RWPE1 (cell line): ENCODE data around the gene CCRL2.

Experiments
- CTCF ChIA-PET: fragments of 350-600 bp; sonication (Branson Sonifier 250); formaldehyde crosslinking; extraction: SDS; loops from one replicate; lab custom pipeline; 2021; lab: Yijun Ruan, JAX
- POLR2A ChIA-PET: fragments of 400-600 bp; formaldehyde crosslinking; extraction: SDS; loops from one replicate; lab custom pipeline; 2020; ENCODE audit warnings: antibody characterized with exemption; ENCODE audit not compliant: low non-redundant PET; lab: Yijun Ruan, JAX
- DNase-seq: peaks from one replicate; pipeline ENCODE4 v3.0.0; 2012; ENCODE audit warnings: low spot score
- H3K27ac ChIP-seq: fragments of 450-650 bp; 2 replicates; pipeline ENCODE4 v1.5.1; 2017
- CTCF ChIP-seq: fragments of 450-650 bp; conservative IDR thresholded peaks from 2 replicates; pipeline ENCODE4 v1.5.1; 2017; ENCODE audit warnings: low read depth, mild to moderate bottlenecking

Gene CCRL2, protein sequence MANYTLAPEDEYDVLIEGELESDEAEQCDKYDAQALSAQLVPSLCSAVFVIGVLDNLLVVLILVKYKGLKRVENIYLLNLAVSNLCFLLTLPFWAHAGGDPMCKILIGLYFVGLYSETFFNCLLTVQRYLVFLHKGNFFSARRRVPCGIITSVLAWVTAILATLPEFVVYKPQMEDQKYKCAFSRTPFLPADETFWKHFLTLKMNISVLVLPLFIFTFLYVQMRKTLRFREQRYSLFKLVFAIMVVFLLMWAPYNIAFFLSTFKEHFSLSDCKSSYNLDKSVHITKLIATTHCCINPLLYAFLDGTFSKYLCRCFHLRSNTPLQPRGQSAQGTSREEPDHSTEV

DNA sequence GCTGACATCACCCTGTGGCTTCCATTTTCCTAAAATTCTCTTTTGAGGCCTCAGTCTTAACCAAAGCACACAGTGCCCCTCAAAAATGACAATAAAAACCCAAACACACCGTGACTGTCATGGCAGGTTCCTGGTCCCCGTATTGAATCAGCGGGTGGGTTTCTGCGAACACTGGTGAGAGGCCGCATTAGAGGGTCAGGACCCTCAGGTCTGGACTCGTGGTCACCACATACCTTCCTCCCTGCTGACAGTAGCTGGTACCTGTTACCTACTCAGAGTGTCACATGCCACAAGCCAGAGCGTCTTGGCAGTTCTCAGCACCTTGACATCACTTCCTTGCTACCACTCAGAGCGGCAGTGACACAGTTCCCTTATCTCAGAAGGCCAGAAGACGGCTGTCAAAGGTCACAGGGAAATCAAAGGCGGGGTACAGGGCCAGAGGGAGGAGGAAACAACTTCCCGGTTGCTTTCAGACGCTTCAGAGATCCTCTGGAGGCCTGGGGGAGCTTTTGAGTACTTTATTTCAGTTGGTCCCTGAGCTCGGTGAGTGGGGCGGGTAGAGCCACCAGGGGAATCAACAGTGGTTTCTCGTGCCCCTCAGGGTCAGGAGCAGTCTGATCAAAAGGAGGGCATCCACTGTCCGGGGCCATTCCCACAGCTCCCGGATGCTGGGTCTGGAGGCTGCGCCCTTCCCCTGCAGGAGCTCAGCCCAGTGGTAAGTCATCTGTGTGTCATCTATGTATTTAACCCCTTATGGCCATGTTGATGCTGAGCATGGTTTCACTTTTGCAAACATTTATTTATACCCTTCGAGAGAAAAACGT is at the start of gene CCRL2, which contains the start of gene CCR5AS:
Gene CCRL2, plus strand, starts transcription at position 472 of the 824 bp plus-strand sequence. CDS start 821 bp downstream, outside the sequence.
Gene CCR5AS, minus strand, starts transcription at position 279 of the 824 bp plus-strand sequence.
- ChIA-PET CTCF (no interaction called here), POLR2A (no interaction called here)
- no peak within 1 kb of the TSS for H3K27ac ChIP-seq
- TF ChIP-seq CTCF = no peak
- DNase-seq = peak; percentile 34

- POLR2A ChIA-PET = no interaction called here
- no peak overlapping the region for H3K27ac ChIP-seq
- CTCF ChIA-PET = no interaction called here
- no peak for DNase-seq
- no peak for TF ChIP-seq CTCF
Observed at GRCh38 chr3:46358466-46358865, 48.6 kb upstream of the CCRL2 start.

DNA sequence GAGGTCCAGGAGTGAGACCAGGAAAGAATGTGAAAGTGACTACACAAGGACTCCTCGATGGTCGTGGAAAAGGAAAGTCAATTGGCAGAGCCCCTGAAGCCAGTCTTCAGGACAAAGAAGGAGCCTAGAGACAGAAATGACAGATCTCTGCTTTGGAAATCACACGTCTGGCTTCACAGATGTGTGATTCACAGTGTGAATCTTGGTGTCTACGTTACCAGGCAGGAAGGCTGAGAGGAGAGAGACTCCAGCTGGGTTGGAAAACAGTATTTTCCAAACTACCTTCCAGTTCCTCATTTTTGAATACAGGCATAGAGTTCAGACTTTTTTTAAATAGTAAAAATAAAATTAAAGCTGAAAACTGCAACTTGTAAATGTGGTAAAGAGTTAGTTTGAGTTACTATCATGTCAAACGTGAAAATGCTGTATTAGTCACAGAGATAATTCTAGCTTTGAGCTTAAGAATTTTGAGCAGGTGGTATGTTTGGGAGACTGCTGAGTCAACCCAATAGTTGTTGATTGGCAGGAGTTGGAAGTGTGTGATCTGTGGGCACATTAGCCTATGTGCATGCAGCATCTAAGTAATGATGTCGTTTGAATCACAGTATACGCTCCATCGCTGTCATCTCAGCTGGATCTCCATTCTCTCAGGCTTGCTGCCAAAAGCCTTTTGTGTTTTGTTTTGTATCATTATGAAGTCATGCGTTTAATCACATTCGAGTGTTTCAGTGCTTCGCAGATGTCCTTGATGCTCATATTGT is 47.1 kb upstream of the CCRL2 start:
- no peak for DNase-seq
- ChIA-PET CTCF (no interaction called here), POLR2A (no interaction called here)
- no peak for TF ChIP-seq CTCF
- no peak overlapping the region for H3K27ac ChIP-seq

GRCh38 chr3:46360907-46361306 is 46.2 kb upstream of the CCRL2 start:
- DNase-seq = no peak
- TF ChIP-seq CTCF = no peak
- CTCF ChIA-PET = no interaction called here
- POLR2A ChIA-PET = no interaction called here
- no peak overlapping the region for H3K27ac ChIP-seq

GRCh38 chr3:46361408-46362283 is 45.4 kb upstream of the CCRL2 start:
- ChIA-PET POLR2A (no interaction called here), CTCF (no interaction called here)
- DNase-seq = peak; percentile 19
- H3K27ac ChIP-seq = no peak overlapping the region
- TF ChIP-seq CTCF = no peak
